HG03159 (cell line): ENCODE results near the gene OPCML.

Experiments
- ATAC-seq: cut with Tn5 transposase; IDR thresholded peaks from one replicate; pipeline ENCODE4 v1.9.1; 2021; ENCODE audit warnings: mild to moderate bottlenecking, moderate library complexity; ENCODE audit not compliant: unreplicated experiment

The OPCML gene

DNA sequence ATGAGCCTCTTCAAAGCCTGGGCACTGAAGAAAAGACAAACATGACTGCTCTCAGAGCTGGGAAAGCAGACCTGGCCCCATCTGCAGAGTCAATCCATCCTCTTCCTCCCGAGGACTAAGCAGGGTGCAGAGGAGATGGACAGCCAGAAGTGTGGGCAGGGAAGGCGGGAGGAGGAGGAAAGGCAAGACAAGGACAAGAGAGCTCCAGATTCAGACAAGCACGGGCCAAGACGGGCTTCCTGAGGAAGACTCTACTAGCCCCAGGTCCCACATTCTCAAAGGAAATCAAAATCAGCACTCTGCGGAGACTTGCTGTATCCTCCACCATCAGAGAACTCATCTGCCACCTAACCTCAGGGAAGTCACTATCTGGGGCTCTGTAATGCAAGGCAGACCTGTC lies 28.5 kb downstream of the OPCML start:
- ATAC-seq: no peak

DNA sequence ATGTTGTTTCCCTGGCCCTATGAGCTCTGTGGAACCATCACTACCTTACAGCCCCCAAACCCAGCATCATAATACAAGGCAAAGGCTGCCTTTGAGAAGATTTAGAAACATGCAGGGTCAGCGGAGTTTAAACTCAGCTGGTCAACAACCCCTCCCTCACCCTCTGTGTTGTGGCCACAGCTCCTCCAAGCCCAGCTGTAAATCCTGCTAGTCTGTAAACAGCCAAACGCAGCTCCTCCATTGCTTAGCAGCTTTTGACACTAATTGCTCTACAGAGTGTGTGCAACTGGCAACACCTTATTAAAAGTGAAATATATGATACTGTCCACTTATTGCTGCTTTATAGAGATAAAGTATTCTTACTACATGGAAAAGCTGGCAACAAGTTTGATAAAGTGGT lies 29.1 kb downstream of the OPCML start:
- ATAC-seq: no peak

DNA sequence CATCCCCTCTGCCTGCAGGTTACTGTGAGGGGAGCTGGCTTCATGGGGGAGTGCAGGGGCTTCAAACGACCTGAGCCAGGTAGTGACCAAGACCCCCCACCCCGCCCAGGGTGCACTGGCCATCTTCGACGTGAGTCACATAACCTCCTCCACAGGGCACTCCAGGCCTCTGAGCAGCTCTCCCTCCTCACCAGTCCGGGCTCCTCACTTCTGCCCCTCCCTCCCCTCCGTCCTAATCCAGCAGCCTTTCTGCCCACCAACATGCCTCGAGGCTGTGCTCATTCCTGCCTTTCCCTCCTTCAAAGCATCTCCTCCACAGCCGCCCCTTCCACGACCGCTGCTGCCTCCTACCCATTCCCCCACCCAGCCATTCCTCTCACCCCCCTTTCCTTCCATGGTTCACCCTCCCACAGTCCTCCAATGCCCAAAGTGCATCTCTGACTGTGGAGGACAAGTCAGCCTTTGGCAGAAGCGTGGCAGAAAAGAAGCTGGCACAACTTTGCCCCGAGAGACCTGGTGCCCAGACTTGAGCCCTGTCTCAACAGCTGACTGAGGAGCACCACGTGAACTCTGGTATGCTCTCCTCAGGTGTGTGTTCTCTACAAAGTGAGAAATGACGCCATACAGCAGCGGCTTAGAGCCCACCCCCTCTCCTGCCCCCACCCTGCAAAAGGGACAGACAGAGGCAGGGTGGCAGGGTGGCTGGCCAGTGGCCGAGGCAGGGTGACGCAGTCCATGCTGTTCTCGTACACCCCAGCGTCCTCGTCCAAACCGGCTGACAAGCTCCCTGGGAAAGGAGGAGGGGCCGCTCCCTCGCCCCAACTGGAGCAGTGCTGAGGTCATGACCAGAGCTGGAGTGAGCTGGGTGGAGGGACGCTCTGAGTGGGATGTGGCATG lies 30.4 kb downstream of the OPCML start:
- no peak for ATAC-seq

GRCh38 chr11:133500936-133501335 lies 31.4 kb downstream of the OPCML start:
- ATAC-seq: no peak

- ATAC-seq: no peak
Measured at GRCh38 chr11:133500435-133500834, 31.9 kb downstream of the OPCML start.

- no peak for ATAC-seq
Measured at GRCh38 chr11:133498969-133499368, 33.3 kb downstream of the OPCML start.

DNA sequence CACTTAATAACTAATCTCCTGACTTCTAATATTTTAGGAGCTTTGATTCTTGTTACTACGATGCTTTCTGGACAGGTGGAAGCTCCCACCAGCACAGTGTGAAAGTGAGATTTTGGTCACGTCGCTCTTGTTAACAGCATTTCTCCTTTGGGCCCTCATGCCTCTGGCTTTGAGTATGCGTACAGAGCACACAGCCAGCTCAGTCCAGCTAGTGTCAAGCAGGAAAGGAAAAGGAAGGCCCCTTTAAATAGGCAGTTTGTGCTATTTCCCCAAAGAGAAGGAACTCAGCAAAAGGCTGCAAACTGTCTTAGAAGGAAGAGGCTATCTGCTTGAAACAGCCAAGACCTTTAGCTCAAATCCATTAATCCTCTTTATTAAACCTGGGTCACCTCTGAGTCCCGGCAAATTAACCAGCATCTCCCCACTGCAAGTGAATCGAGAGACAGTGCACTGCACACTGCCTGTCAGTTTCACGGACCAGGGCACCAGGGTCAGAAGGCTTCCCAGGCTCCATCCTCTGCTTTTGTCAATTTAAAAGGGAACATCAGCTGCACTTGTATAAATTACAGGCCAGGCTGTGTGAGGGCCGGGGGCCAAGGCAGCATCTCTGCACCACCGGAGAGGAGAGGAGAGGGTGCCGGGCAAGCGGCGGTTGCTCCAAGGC lies 34.7 kb downstream of the OPCML start:
- no peak for ATAC-seq

GRCh38 chr11:133492895-133493294 lies 39.4 kb downstream of the OPCML start:
- ATAC-seq: no peak

- ATAC-seq: no peak
Measured at GRCh38 chr11:133491680-133492383, 40.5 kb downstream of the OPCML start.

DNA sequence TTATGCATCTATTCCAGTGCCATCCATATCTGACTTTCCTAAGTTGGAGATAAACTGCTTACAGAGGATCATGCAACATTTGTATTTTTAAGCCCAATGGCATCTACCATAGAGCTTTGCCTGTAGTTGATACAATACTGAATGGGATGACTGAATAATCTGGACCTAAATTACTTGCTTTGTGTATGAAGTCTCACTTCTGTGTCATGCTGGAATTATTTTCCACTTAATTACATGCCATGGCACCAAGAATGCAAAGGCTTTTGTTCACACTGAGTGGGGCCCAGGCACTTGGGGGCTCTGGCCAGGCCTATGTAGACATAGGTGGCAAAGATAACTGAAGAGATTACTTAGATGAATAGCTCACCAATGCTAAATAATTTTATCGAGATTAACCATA lies 51.6 kb downstream of the OPCML start:
- ATAC-seq: no peak

- no peak for ATAC-seq
Measured at GRCh38 chr11:133479209-133479608, 53.1 kb downstream of the OPCML start.

GRCh38 chr11:133477251-133477625 lies 55.1 kb downstream of the OPCML start:
- no peak for ATAC-seq

DNA sequence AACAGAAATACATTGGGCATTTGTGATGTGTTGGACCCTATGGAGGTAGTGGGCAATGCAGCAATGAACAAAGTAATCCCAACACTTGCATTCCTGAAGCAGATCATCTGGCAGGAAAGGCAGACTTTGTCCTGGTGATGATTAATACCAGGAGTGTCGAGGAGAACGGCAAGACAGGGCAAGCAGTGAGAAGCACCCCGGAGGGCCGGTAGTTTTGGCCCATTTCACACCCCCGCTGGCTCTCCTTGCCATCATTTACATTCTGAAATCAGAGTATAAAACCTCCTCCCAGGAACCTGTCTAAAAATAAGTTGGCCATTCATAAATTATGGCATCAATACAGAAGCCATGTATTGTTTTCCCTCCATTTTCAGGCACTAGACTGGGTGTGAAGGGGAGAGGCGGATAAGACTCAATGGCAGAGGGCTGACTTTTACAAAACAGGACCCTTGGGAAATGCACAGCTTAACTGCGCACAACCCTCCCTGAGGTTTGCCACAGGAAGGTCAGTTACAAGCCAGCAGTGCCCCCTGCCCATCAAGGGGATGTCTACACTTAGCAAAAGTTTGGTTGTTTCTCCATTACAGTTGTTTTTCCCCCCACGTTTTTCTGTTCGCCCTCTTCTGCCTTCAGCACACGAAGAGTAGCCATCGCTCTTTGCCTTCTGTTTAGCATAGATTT lies 55.6 kb downstream of the OPCML start:
- no peak for ATAC-seq

- ATAC-seq: no peak
Measured at GRCh38 chr11:133474461-133474860, 57.8 kb downstream of the OPCML start.

DNA sequence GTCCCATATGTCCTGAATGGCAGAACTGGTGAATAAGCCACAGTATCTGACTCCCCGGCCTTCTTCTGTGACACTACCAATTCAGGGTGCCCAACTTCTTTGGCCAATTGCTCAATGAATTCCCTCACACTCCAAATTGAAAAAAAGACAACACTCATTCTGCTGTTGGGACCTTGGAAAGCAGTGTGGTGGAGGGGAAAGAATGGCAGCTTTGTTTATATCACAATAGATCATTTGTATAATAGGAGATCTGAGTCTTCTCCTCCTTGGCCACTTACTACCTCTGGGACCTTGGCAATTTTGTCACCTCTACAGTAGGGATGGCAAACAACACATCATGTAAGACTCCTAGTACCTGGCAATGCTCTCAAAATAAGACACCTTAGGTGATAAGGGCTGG lies 64.6 kb downstream of the OPCML start:
- ATAC-seq: no peak

- ATAC-seq: no peak
Measured at GRCh38 chr11:133443206-133443747, 89.0 kb downstream of the OPCML start.

DNA sequence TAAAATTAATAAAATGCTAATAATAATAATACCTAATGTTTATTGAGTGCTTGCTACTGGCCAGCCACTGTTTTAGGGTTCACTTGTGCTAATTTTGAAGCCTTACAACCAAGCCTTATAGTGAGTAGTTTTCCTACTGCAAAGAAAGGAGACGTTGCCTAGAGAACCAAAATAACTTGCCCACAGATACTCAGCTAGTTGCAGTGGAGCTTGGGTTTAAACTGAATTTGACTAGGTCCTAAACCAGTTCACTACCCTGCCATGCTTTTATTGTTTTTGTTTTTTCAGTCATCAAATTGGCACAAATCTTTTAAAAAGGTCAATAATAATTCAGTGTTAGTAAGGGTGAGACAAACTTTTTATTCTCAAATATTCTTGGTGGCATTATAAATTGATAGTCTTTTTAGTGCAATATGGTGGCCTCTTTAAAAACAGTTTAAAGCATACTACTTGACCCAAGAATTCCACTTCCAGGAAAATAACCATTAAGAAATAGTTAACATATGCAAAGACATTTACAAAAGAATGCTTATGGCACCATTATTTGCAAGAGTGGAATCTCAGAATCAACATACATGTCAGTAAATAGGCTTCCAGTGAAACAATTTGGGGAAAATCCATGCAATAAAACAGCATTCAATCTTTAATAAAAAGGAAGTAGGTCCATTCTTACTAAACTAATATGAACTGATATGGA lies 90.2 kb downstream of the OPCML start:
- no peak for ATAC-seq

DNA sequence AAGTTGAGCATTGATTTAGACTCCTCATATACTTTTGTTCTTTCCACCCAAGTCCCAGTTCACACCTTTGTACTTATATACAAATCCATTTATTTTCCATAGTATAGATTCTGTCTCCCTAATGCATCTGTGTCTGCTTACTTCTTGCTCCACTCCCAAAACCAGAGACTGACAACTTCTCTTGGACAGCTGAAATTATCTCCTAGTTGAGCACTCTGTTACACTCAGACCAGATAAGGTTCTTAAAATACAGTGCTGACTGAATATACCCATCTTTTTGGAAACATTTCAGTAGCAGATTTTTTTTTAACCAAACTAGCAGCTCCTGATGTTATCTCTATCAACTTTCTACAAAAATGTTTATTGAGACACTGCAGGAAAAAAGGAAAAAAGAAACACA lies 106.3 kb downstream of the OPCML start:
- no peak for ATAC-seq

DNA sequence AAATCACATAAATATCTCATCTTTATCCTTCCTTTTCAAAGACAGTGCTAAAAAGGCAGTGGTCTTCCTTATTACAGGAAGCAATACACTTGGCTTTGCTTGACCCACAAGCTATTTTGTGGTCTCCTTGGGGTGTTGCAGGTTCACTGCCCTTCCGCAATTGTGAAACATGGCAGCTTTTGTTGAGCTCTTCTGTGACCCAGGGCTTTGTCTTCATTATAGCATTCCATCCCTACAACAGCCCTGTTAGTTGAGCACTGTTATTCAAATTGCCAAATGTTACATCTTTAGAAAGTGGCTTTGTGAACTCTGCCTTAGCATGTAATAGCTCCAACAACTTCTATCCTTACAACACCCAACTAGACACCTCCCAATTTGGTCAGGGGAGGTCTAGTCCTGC lies 107.1 kb downstream of the OPCML start:
- no peak for ATAC-seq

- ATAC-seq: no peak
Measured at GRCh38 chr11:133418218-133418617, 114.1 kb downstream of the OPCML start.
